Smooth muscle cell (in vitro differentiated cells): ENCODE results near the gene RNF5. TPM values are rescaled to one million over a fixed set of nuclear protein-coding genes. Genes with fewer than 3 reads are reported as not detected.

Experiments used
- DNase-seq: peaks from one replicate; lab custom pipeline; 2025; ENCODE audit not compliant: unreplicated experiment; lab: John Stamatoyannopoulos, UW
- H2AFZ ChIP-seq: fragments of 200-600 bp; sonication (generic); 2 replicates; pipeline ENCODE4 v1.6.0; 2016; ENCODE audit warnings: antibody characterized with exemption, low read depth, mild to moderate bottlenecking
- H3F3A ChIP-seq: fragments of 200-600 bp; sonication (generic); 2 replicates; pipeline ENCODE4 v1.6.0; 2017; ENCODE audit warnings: antibody characterized with exemption, low read depth
- H3K27ac ChIP-seq: fragments of 200-600 bp; sonication (generic); 2 replicates; pipeline ENCODE4 v1.5.1; 2016; ENCODE audit warnings: low read depth, mild to moderate bottlenecking
- H3K27me3 ChIP-seq: fragments of 200-600 bp; sonication (generic); 2 replicates; pipeline ENCODE4 v1.6.1; 2016; ENCODE audit warnings: low read depth, mild to moderate bottlenecking
- H3K36me3 ChIP-seq: fragments of 200-600 bp; sonication (generic); 2 replicates; pipeline ENCODE4 v1.5.1; 2016; ENCODE audit warnings: low read depth
- H3K4me1 ChIP-seq: fragments of 200-600 bp; sonication (generic); 2 replicates; pipeline ENCODE4 v1.5.1; 2016; ENCODE audit warnings: low read depth
- H3K4me2 ChIP-seq: fragments of 200-600 bp; sonication (generic); 2 replicates; pipeline ENCODE4 v1.6.0; 2016; ENCODE audit warnings: mild to moderate bottlenecking
- H3K4me3 ChIP-seq: fragments of 200-600 bp; sonication (generic); 2 replicates; pipeline ENCODE4 v1.5.1; 2016; ENCODE audit warnings: mild to moderate bottlenecking
- H3K79me2 ChIP-seq: fragments of 200-600 bp; sonication (generic); 2 replicates; pipeline ENCODE4 v1.6.0; 2016; ENCODE audit warnings: low read depth, mild to moderate bottlenecking
- H3K9ac ChIP-seq: fragments of 200-600 bp; sonication (generic); 2 replicates; pipeline ENCODE4 v1.6.0; 2016; ENCODE audit warnings: low read depth
- H3K9me3 ChIP-seq: fragments of 200-600 bp; sonication (generic); replicated peaks from 2 replicates; pipeline ENCODE4 v1.5.1; 2016; ENCODE audit warnings: low read depth
- H4K20me1 ChIP-seq: fragments of 200-600 bp; sonication (generic); 2 replicates; pipeline ENCODE4 v1.6.0; 2016; ENCODE audit warnings: low read depth
- WGBS: methylation state at CpG from one replicate; pipeline ENCODE4 v1.1.7; 2016; ENCODE audit warnings: low lambda C conversion rate; 5-methylcytosine and 5-hydroxymethylcytosine counted together
- polyA plus RNA-seq: library from polyadenylated mRNA; unstranded; fragments of >200 nt; fragmentation: Nextera tagmentation; extraction: Ambion mirVana; gene quantifications from 2 replicates; pipeline ENCODE4 v1.2.1, GENCODE V29; 2016
- total RNA-seq: library from RNA; depleted of rRNA; stranded (reverse); fragments of >200 nt; gene quantifications from 2 replicates; pipeline ENCODE4 v1.2.3, GENCODE V29; 2014
- TF ChIP-seq, protein P1 (sequence below): fragments of 200-600 bp; sonication (generic); IDR thresholded peaks from 2 replicates; pipeline ENCODE4 v1.5.1; 2017; ENCODE audit warnings: borderline replicate concordance, mild to moderate bottlenecking, antibody characterized with exemption; ENCODE audit not compliant: insufficient read depth, poor library complexity, severe bottlenecking

Gene RNF5
- total and polyA plus RNA-seq, 2 experiments from 2014 or later: 49.3 to 75.9 TPM

DNA sequence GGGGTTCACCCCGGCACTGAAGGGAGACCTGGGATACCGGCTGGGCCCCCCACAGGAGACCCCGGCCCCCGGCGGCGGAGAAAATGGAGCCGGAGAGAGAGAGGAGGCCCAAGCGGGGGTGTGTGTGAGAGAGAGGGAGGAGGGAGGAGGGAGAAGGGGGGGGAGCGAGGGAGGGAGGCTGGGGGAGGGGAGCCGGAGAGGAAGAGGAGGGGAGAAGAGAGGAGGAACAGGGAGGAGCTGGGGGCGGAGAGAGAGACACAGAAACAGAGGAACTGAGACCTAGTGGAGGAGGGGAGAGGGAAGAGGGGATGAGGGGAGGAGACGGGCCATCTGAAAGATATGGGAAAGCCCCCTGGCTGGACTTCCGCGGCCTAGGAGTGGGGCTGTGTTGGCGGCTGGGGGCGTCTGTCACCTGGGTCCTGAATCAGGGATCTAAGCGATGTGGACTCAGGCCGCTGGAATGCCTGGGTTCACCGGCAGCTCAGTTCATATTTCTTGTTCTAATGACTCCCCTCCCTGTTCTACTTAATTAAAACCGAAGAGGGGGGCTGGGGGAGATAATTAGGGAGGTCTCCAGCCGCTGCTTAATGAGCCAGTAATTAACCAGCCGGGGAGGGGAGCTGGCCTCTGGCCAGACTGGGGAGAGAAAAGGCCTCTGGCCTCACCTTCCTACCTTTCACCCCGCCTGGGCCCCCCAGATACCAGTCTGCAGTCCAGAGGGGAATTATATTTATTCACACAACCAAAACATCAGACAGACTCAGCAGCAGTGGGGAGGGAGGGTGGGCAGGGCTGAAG is 12.0 kb downstream of the RNF5 start, which contains the start of gene PBX2:
PBX2 (minus strand) TSS at position 149 of the 798 bp plus-strand sequence. CDS start 287 bp downstream, outside the sequence.
- Histone ChIP-seq H3K4me3 (peak within 1 kb of the TSS; percentile 86), H2AFZ (no peak within 1 kb of the TSS), H3K4me2 (peak within 1 kb of the TSS; percentile 96), H3K9me3 (no peaks in the 10 kb centered on the region), H3K4me1 (peaks cover 43% of the 10 kb centered on the region), H3K36me3 (no peaks in the 10 kb centered on the region), H4K20me1 (no peaks in the 10 kb centered on the region), H3K27ac (peak within 1 kb of the TSS; percentile 96), H3K79me2 (peaks cover 17% of the 10 kb centered on the region), H3K27me3 (no peaks in the 10 kb centered on the region), H3K9ac (peak within 1 kb of the TSS; percentile 92), H3F3A (peaks cover 37% of the 10 kb centered on the region)
- peak; percentile 63 for DNase-seq
- 8% methylated on average over 12 of the region's 23 CpGs for WGBS
- TF ChIP-seq, protein P1, sequence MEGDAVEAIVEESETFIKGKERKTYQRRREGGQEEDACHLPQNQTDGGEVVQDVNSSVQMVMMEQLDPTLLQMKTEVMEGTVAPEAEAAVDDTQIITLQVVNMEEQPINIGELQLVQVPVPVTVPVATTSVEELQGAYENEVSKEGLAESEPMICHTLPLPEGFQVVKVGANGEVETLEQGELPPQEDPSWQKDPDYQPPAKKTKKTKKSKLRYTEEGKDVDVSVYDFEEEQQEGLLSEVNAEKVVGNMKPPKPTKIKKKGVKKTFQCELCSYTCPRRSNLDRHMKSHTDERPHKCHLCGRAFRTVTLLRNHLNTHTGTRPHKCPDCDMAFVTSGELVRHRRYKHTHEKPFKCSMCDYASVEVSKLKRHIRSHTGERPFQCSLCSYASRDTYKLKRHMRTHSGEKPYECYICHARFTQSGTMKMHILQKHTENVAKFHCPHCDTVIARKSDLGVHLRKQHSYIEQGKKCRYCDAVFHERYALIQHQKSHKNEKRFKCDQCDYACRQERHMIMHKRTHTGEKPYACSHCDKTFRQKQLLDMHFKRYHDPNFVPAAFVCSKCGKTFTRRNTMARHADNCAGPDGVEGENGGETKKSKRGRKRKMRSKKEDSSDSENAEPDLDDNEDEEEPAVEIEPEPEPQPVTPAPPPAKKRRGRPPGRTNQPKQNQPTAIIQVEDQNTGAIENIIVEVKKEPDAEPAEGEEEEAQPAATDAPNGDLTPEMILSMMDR: no peak

DNA sequence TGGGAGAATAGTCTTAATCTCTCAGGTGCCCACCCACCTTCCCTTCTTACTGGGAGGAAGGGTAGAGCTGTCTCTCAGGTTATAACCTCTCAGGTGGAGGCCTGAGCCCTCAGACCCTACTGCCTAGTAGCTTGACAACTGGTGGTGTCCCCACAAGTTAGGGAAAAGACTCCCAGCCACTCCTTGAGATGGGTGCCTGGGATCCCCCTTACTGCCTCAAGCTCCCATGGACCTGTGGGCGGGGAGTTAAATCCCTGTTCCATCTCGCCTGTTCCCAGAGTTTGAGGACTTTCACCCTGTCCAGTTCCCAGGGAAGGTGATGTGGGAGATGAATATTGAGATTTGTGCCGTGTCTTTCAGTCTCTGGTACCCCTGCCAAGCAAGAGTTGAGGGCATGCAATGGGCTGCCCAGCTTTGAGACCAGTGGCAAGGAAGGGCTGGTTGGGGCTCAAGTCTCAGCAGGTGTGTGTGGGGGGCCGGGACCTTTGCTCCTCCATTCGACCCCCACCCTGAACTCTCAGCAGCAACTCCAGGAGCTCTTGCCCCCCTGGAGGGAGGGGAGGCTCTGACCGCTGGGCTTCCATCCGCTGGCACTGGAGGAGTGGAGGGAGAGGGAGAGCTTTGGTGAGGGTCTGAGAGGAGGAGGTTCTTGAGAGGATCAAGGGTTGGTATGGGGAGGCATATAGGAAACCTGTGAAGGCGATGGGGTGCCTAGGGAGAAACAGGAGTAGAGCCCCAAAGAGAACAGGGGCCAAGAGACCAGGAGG is 12.9 kb downstream of the RNF5 start:
- DNase-seq: no peak
- Histone ChIP-seq H3F3A (peaks cover 37% of the 10 kb centered on the region), H3K36me3 (no peaks in the 10 kb centered on the region), H3K4me3 (peak overlapping the region; percentile 86), H3K4me1 (peaks cover 40% of the 10 kb centered on the region), H3K27ac (peak overlapping the region; percentile 96), H3K27me3 (no peaks in the 10 kb centered on the region), H3K9me3 (no peaks in the 10 kb centered on the region), H4K20me1 (no peaks in the 10 kb centered on the region), H2AFZ (no peak overlapping the region), H3K79me2 (peaks cover 17% of the 10 kb centered on the region), H3K4me2 (peak overlapping the region; percentile 96), H3K9ac (peak overlapping the region; percentile 92)
- 90% methylated on average over 8 of the region's 8 CpGs for WGBS
- TF ChIP-seq, protein P1: no peak

- Histone ChIP-seq H3K4me1 (peaks cover 43% of the 10 kb centered on the region), H3K27ac (peak overlapping the region; percentile 96), H2AFZ (no peak overlapping the region), H3F3A (peaks cover 28% of the 10 kb centered on the region), H3K9me3 (no peaks in the 10 kb centered on the region), H3K4me2 (peak overlapping the region; percentile 77), H4K20me1 (no peaks in the 10 kb centered on the region), H3K9ac (peak overlapping the region; percentile 50), H3K27me3 (no peaks in the 10 kb centered on the region), H3K79me2 (peaks cover 17% of the 10 kb centered on the region), H3K36me3 (no peaks in the 10 kb centered on the region), H3K4me3 (no peak overlapping the region)
- DNase-seq: no peak
- TF ChIP-seq, protein P1: no peak
- WGBS: 86% methylated on average over 9 of the region's 15 CpGs
Observed at GRCh38 chr6:32191696-32192607, 13.7 kb downstream of the RNF5 start.
